ENCODE data around the gene CDKN2D.

CDKN2D gene

DNA sequence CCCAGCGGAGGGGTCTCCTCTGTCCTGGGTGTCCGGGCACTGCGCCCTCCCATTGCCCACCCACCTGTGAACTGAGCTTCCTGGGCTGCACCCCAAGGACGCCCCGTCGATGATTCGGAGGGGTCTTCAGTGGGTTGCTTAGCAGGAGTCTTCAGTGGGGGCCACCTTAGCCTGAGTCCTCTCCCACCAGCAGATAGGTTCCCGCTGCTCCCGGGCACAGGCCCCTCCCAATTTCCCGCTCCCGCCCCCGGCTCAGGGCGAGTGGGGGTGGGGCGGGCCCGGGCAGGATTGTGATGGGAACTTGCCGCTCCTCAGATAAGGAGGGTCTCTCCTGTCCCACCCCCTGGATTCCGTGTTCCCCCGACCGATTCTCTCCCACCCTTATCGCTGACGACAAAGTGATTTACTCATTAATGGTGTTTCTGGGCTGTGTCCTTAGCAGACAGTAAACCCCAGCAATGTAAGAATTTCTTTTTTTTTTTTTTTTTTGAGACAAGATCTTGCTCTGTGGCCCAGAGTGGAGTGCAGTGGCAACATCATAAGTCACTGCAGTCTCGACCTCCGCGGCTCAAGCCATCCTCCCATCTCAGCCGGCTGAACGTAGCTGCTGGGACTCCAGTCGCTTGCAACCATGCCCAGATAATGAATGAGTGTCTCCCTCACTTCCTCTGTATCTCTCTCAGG, 50.9 kb downstream of the CDKN2D start:
- POLR2A ChIA-PET = interaction anchor here (0.5 to 0.9 kb wide), 2 partner anchors 10 to 228 kb away, joined by 3 to 6 read pairs; partner anchors contain the start of gene ICAM5
- DNase-seq = peak in 2 of 3 donors; percentile 51 to 56
- peaks cover 4 to 76% (median 51%) of the 10 kb centered on the region in 5 experiments for H3K27me3 ChIP-seq (replicated peaks in 2 of 5; ENCODE audit: control insufficient read depth in 4 of 5, insufficient read depth in 5 of 5, low read length in 4 of 5)
- no peaks in the 10 kb centered on the region for H3K9me3 ChIP-seq (ENCODE audit: control extremely low read depth in 1 of 5, control insufficient read depth in 4 of 5, insufficient read depth in 2 of 5, low read depth in 1 of 5, low read length in 4 of 5)
- CTCF ChIA-PET = interaction anchor here (1.2 kb wide), 1 partner anchor 10 kb away, joined by 4 read pairs; no protein-coding TSS in a partner anchor
- WGBS (ENCODE audit: insufficient coverage) = 1% methylated on average over 14 of the region's 27 CpGs
- no peak overlapping the region for H3K27ac ChIP-seq (ENCODE audit: insufficient read depth in 1 of 2, low read depth in 1 of 2, low read length in 2 of 2, poor library complexity in 1 of 2, severe bottlenecking in 2 of 2)
- peak overlapping the region in 2 of 7 experiments; percentile 33 to 60 for H3K4me3 ChIP-seq (ENCODE audit: control insufficient read depth in 1 of 7, extremely low read depth in 1 of 7, insufficient read depth in 4 of 7, low read depth in 2 of 7, low read length in 6 of 7)
- H3K36me3 ChIP-seq (ENCODE audit: control insufficient read depth in 4 of 4, insufficient read depth in 4 of 4, low read length in 3 of 4) = no peaks in the 10 kb centered on the region
- H3K4me1 ChIP-seq (ENCODE audit: control extremely low read depth in 1 of 4, control insufficient read depth in 4 of 4, insufficient read depth in 4 of 4, low read length in 3 of 4) = peaks cover 0 to 36% (median 32%) of the 10 kb centered on the region in 4 experiments

DNA sequence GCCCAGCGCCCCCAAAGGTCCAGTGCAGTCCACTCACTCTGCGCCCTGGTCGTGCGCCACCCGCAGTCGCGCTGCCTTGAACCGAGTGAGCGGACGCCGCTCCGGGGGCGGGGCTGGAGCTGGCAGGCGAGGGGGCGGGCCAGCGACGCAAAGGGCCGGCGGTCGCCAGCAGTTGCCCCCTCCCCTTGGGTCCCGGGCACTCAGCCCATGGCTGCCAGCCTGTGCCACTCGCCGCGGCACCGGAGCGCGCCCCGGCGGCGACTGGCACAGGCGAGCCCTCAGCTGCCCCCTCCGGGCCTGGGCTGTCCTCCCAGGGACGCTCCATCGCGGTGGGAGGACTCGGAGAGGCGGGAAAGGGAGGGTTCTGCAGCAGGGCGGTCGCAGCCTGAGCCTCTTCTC, 51.4 kb downstream of the CDKN2D start, which contains the start of gene S1PR5:
Gene S1PR5, minus strand, starts transcription at position 87 of the 399 bp plus-strand sequence. CDS start 2,436 bp downstream, outside the sequence.
- ChIA-PET CTCF (interaction anchor here (1.1 to 1.3 kb wide), 3 partner anchors 9 to 20 kb away, joined by 3 to 5 read pairs (median 4); partner anchors contain the start of gene KEAP1), POLR2A (interaction anchor here (0.9 kb wide), 1 partner anchor 228 kb away, joined by 3 read pairs; the partner anchor contains the start of gene ICAM5)
- H3K36me3 ChIP-seq (ENCODE audit: control insufficient read depth in 4 of 4, insufficient read depth in 4 of 4, low read length in 3 of 4) = no peaks in the 10 kb centered on the region
- H3K9me3 ChIP-seq (ENCODE audit: control extremely low read depth in 1 of 5, control insufficient read depth in 4 of 5, insufficient read depth in 2 of 5, low read depth in 1 of 5, low read length in 4 of 5) = no peaks in the 10 kb centered on the region
- peak within 1 kb of the TSS in 2 of 7 experiments; percentile 33 to 60 for H3K4me3 ChIP-seq (ENCODE audit: control insufficient read depth in 1 of 7, extremely low read depth in 1 of 7, insufficient read depth in 4 of 7, low read depth in 2 of 7, low read length in 6 of 7)
- WGBS (ENCODE audit: insufficient coverage) = 5% methylated on average over 37 of the region's 39 CpGs
- peaks cover 4 to 81% (median 51%) of the 10 kb centered on the region in 5 experiments for H3K27me3 ChIP-seq (replicated peaks in 2 of 5; ENCODE audit: control insufficient read depth in 4 of 5, insufficient read depth in 5 of 5, low read length in 4 of 5)
- no peak for DNase-seq
- H3K4me1 ChIP-seq (ENCODE audit: control extremely low read depth in 1 of 4, control insufficient read depth in 4 of 4, insufficient read depth in 4 of 4, low read length in 3 of 4) = peaks cover 0 to 36% (median 32%) of the 10 kb centered on the region in 4 experiments
- no peak within 1 kb of the TSS for H3K27ac ChIP-seq (ENCODE audit: insufficient read depth in 1 of 2, low read depth in 1 of 2, low read length in 2 of 2, poor library complexity in 1 of 2, severe bottlenecking in 2 of 2)

DNA sequence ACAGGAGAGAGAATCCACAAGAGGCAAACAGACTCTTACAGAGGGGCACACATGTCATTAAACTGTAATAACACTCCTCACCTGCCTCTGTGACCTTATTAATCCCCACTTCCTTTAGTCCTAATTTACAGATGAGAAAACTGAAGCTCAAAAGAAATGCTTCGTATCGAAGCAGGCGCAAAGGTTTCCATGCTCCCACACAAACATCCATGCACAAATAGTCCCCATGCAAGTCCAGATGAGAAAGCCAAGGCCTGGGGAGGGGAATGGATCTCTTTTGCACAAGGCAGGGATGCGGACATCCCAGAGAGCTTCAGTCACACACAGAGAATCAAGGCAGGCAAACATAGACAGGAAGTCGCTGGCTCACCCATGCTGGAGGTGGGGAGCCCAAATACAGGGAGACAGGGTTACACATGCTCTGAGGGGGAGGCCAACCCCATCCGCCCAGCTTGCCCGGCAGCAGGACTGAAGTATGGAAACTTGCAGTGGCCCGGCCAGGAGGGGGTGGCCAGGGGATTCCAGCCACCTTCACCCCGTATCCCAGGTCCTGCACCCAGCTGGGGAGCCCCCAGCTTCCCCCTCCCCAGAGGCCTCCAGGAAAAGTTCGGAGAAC, 52.0 kb downstream of the CDKN2D start:
- H3K4me3 ChIP-seq (ENCODE audit: control insufficient read depth in 1 of 7, extremely low read depth in 1 of 7, insufficient read depth in 4 of 7, low read depth in 2 of 7, low read length in 6 of 7) = no peak overlapping the region

More for the DNA sequence above, 52.0 kb downstream of the CDKN2D start:
- DNase-seq = no peak
- Histone ChIP-seq H3K4me1 (ENCODE audit: control extremely low read depth in 1 of 4, control insufficient read depth in 4 of 4, insufficient read depth in 4 of 4, low read length in 3 of 4) (peaks cover 0 to 36% (median 32%) of the 10 kb centered on the region in 4 experiments), H3K27ac (ENCODE audit: insufficient read depth in 1 of 2, low read depth in 1 of 2, low read length in 2 of 2, poor library complexity in 1 of 2, severe bottlenecking in 2 of 2) (no peak overlapping the region), H3K36me3 (ENCODE audit: control insufficient read depth in 4 of 4, insufficient read depth in 4 of 4, low read length in 3 of 4) (no peaks in the 10 kb centered on the region), H3K9me3 (ENCODE audit: control extremely low read depth in 1 of 5, control insufficient read depth in 4 of 5, insufficient read depth in 2 of 5, low read depth in 1 of 5, low read length in 4 of 5) (no peaks in the 10 kb centered on the region), H3K27me3 (replicated peaks in 2 of 5; ENCODE audit: control insufficient read depth in 4 of 5, insufficient read depth in 5 of 5, low read length in 4 of 5) (peaks cover 4 to 86% (median 51%) of the 10 kb centered on the region in 5 experiments)
- POLR2A ChIA-PET = no interaction called here
- CTCF ChIA-PET = interaction anchor here (1.0 to 1.3 kb wide), 5 partner anchors 9 to 20 kb away, joined by 3 to 5 read pairs (median 4); partner anchors contain the start of gene KEAP1
- WGBS (ENCODE audit: insufficient coverage) = 68% methylated on average over 7 of the region's 10 CpGs
